Adrenal gland (tissue), 5 donors: ENCODE results near the gene MAPKAP1.

ENCODE experiments used
- CTCF ChIP-seq, 6 experiments: fragments of 450-650 bp in 4 of 6; fragments of 200-600 bp in 2 of 6; sonication (generic) in 1 of 6; IDR thresholded peaks; 1 replicate in 5 of 6; 2 replicates in 1 of 6; pipeline versions ENCODE4 v1.5.1 to v1.8.0; 2016 to 2021; ENCODE audit warnings: antibody characterized with exemption in 6 of 6, mild to moderate bottlenecking in 2 of 6, moderate library complexity in 1 of 6
- POLR2A ChIP-seq, 2 donors: fragments of 450-650 bp; IDR thresholded peaks; one replicate each; pipeline ENCODE4 v1.6.1; 2017; ENCODE audit warnings: antibody characterized with exemption in 2 of 2, mild to moderate bottlenecking in 2 of 2, moderate library complexity in 1 of 2
- donor health status: DM: no; HTN: no; CAD: no.

- TF ChIP-seq CTCF (IDR thresholded peaks at IDR 0.05) (no peak), POLR2A (IDR thresholded peaks at IDR 0.05) (no peak)
Measured at GRCh38 chr9:125646217-125646616, 60.8 kb downstream of the MAPKAP1 start.
